Measurements from ENCODE around the gene NPFFR1.
A peak's percentile ranks its signal among the peaks of the same experiment; 100 is the strongest.

The NPFFR1 gene

GRCh38 chr10:70283445-70284399 lies at the start of gene NPFFR1:
NPFFR1 (minus strand) TSS chr10:70284004; CDS start chr10:70283676, 328 bp downstream.
- no peak for TF ChIP-seq CTCF (IDR thresholded peaks at IDR 0.05; ENCODE audit: unreplicated experiment in 3 of 3)
- Mint-ChIP-seq H3K4me3 (peak within 1 kb of the TSS in 2 of 3 experiments; percentile 3 to 50), H3K36me3 (ENCODE audit: low read depth) (peaks cover 8% of the 10 kb centered on the region), H3K27ac (no peak within 1 kb of the TSS), H3K27me3 (ENCODE audit: low read depth) (peaks cover 87% of the 10 kb centered on the region), H3K9me3 (peaks cover 8% of the 10 kb centered on the region), H3K4me1 (no peaks in the 10 kb centered on the region)

GRCh38 chr10:70333268-70333667 lies 49.5 kb upstream of the NPFFR1 start:
- peaks cover 25% of the 10 kb centered on the region for H3K4me1 Mint-ChIP-seq

GRCh38 chr10:70331486-70332268 lies 47.9 kb upstream of the NPFFR1 start:
- Mint-ChIP-seq H3K27ac (peak overlapping the region; percentile 28 to 86 (median 47)), H3K36me3 (ENCODE audit: low read depth) (peaks cover 9% of the 10 kb centered on the region), H3K4me1 (peaks cover 24% of the 10 kb centered on the region), H3K9me3 (no peaks in the 10 kb centered on the region), H3K4me3 (no peak overlapping the region), H3K27me3 (ENCODE audit: low read depth) (no peaks in the 10 kb centered on the region)
- TF ChIP-seq CTCF (IDR thresholded peaks at IDR 0.05; ENCODE audit: unreplicated experiment in 3 of 3): no peak

More at GRCh38 chr10:70333268-70333667, 49.5 kb upstream of the NPFFR1 start:
- H3K4me3 Mint-ChIP-seq: no peak overlapping the region
- no peaks in the 10 kb centered on the region for H3K9me3 Mint-ChIP-seq
- no peak for TF ChIP-seq CTCF (IDR thresholded peaks at IDR 0.05; ENCODE audit: unreplicated experiment in 3 of 3)
- H3K27me3 Mint-ChIP-seq (ENCODE audit: low read depth): no peaks in the 10 kb centered on the region
- no peak overlapping the region for H3K27ac Mint-ChIP-seq
- H3K36me3 Mint-ChIP-seq (ENCODE audit: low read depth): peaks cover 12% of the 10 kb centered on the region

- TF ChIP-seq CTCF (IDR thresholded peaks at IDR 0.05; ENCODE audit: unreplicated experiment in 3 of 3): no peak
- H3K27me3 Mint-ChIP-seq (ENCODE audit: low read depth): no peaks in the 10 kb centered on the region
- peaks cover 25% of the 10 kb centered on the region for H3K4me1 Mint-ChIP-seq
- no peak overlapping the region for H3K27ac Mint-ChIP-seq
- H3K9me3 Mint-ChIP-seq: no peaks in the 10 kb centered on the region
- no peak overlapping the region for H3K4me3 Mint-ChIP-seq
- H3K36me3 Mint-ChIP-seq (ENCODE audit: low read depth): peaks cover 4% of the 10 kb centered on the region
Observed at GRCh38 chr10:70331160-70331485, 47.3 kb upstream of the NPFFR1 start.

GRCh38 chr10:70330671-70331070 lies 46.9 kb upstream of the NPFFR1 start:
- no peak overlapping the region for H3K27ac Mint-ChIP-seq

More at GRCh38 chr10:70330671-70331070, 46.9 kb upstream of the NPFFR1 start:
- TF ChIP-seq CTCF (IDR thresholded peaks at IDR 0.05; ENCODE audit: unreplicated experiment in 3 of 3): no peak
- Mint-ChIP-seq H3K4me3 (no peak overlapping the region), H3K4me1 (peaks cover 27% of the 10 kb centered on the region), H3K36me3 (ENCODE audit: low read depth) (peaks cover 4% of the 10 kb centered on the region), H3K9me3 (no peaks in the 10 kb centered on the region), H3K27me3 (ENCODE audit: low read depth) (no peaks in the 10 kb centered on the region)

Measured in nephron (organoid).